ENCODE measurements around the gene SETD2.
"Not testable (repeated sequence)": the region's sequence is repeated elsewhere in the genome, so short reads cannot be mapped to it uniquely, and the experiment has no call there.

The SETD2 gene

GRCh38 chr3:47028667-47029066 is 135.2 kb downstream of the SETD2 start:
- TF ChIP-seq CTCF (conservative IDR thresholded peaks at IDR 0.05; ENCODE audit: low read depth): no peak
- POLR2A ChIA-PET (ENCODE audit: low non-redundant PET): no interaction called here
- H3K27ac ChIP-seq: no peak overlapping the region
- DNase-seq (ENCODE audit: low spot score): no peak
- CTCF ChIA-PET: interaction anchor here (0.6 to 0.7 kb wide), 2 partner anchors 10 to 18 kb away, joined by 3 read pairs; no protein-coding TSS in a partner anchor

- CTCF ChIA-PET: interaction anchor here (0.7 kb wide), 1 partner anchor 9 kb away, joined by 3 read pairs; no protein-coding TSS in a partner anchor
Measured at GRCh38 chr3:47028146-47028545, 135.8 kb downstream of the SETD2 start.

GRCh38 chr3:47026432-47026831 is 137.5 kb downstream of the SETD2 start:
- POLR2A ChIA-PET (ENCODE audit: low non-redundant PET); CTCF ChIA-PET; DNase-seq (ENCODE audit: low spot score); H3K27ac ChIP-seq: not testable (repeated sequence)

More at GRCh38 chr3:47028146-47028545, 135.8 kb downstream of the SETD2 start:
- H3K27ac ChIP-seq: no peak overlapping the region
- TF ChIP-seq CTCF (conservative IDR thresholded peaks at IDR 0.05; ENCODE audit: low read depth): no peak
- no peak for DNase-seq (ENCODE audit: low spot score)
- POLR2A ChIA-PET (ENCODE audit: low non-redundant PET): no interaction called here

- DNase-seq (ENCODE audit: low spot score): no peak
- H3K27ac ChIP-seq: no peak overlapping the region
- no peak for TF ChIP-seq CTCF (conservative IDR thresholded peaks at IDR 0.05; ENCODE audit: low read depth)
- ChIA-PET CTCF (interaction anchor here (0.5 to 0.7 kb wide), 2 partner anchors 20 to 149 kb away, joined by 3 to 4 read pairs; no protein-coding TSS in a partner anchor), POLR2A (ENCODE audit: low non-redundant PET) (interaction anchor here (1.0 kb wide), 1 partner anchor 90 kb away, joined by 3 read pairs; no protein-coding TSS in a partner anchor)
Measured at GRCh38 chr3:47024932-47025331, 139.0 kb downstream of the SETD2 start.

GRCh38 chr3:47022641-47023071 is 141.3 kb downstream of the SETD2 start:
- no peak overlapping the region for H3K27ac ChIP-seq
- no peak for TF ChIP-seq CTCF (conservative IDR thresholded peaks at IDR 0.05; ENCODE audit: low read depth)
- ChIA-PET POLR2A (ENCODE audit: low non-redundant PET) (no interaction called here), CTCF (no interaction called here)
- no peak for DNase-seq (ENCODE audit: low spot score)

GRCh38 chr3:47020311-47020710 is 143.6 kb downstream of the SETD2 start:
- ChIA-PET CTCF (no interaction called here), POLR2A (ENCODE audit: low non-redundant PET) (no interaction called here)
- no peak overlapping the region for H3K27ac ChIP-seq

More at GRCh38 chr3:47020311-47020710, 143.6 kb downstream of the SETD2 start:
- DNase-seq (ENCODE audit: low spot score): no peak
- TF ChIP-seq CTCF (conservative IDR thresholded peaks at IDR 0.05; ENCODE audit: low read depth): no peak
